HEK293 (cell line): ENCODE results near the gene SLC27A3.
A peak's percentile ranks its signal among the peaks of the same experiment; 100 is the strongest.
"Not testable (repeated sequence)": the region's sequence is repeated elsewhere in the genome, so short reads cannot be mapped to it uniquely, and the experiment has no call there.

Experiments
- CTCF ChIA-PET: fragments of 350-600 bp; formaldehyde crosslinking; extraction: SDS; loops from one replicate; lab custom pipeline; 2021; ENCODE audit warnings: antibody characterized with exemption; lab: Yijun Ruan, JAX
- POLR2A ChIA-PET: fragments of 300-600 bp; formaldehyde crosslinking; extraction: SDS; loops from one replicate; lab custom pipeline; 2020; ENCODE audit warnings: antibody characterized with exemption, inconsistent platforms; lab: Yijun Ruan, JAX
- H3K27ac ChIP-seq: fragments of 200-500 bp; sonication (Bioruptor generic); 2 replicates; pipeline ENCODE4 v1.5.1; 2014; ENCODE audit warnings: low read depth, low read length, control low read depth, inconsistent platforms; ENCODE audit errors: extremely low read depth
- H3K36me3 ChIP-seq, 2 experiments: fragments of 200-500 bp in 1 of 2; sonication (Bioruptor generic) in 1 of 2; 1 replicate in 1 of 2; 2 replicates in 1 of 2; pipeline ENCODE4 v1.5.1; 2014 to 2017; ENCODE audit warnings: inconsistent platforms in 2 of 2, low read length in 2 of 2; ENCODE audit not compliant: control insufficient read depth in 2 of 2, insufficient read depth in 1 of 2
- H3K4me1 ChIP-seq: fragments of 200-500 bp; sonication (Bioruptor generic); 2 replicates; pipeline ENCODE4 v1.5.1; 2014; ENCODE audit warnings: mild to moderate bottlenecking, low read length, inconsistent platforms; ENCODE audit not compliant: control insufficient read depth, insufficient read depth
- H3K4me3 ChIP-seq: 2 replicates; pipeline ENCODE4 v1.5.1; 2011; ENCODE audit warnings: low read depth, mild to moderate bottlenecking, control low read depth, low read length, moderate library complexity
- H3K9me3 ChIP-seq: fragments of 200-500 bp; sonication (Bioruptor generic); 2 replicates; pipeline ENCODE4 v1.5.1; 2014; ENCODE audit warnings: low read depth, low read length, inconsistent platforms; ENCODE audit not compliant: control insufficient read depth, insufficient read depth
- GFI1B ChIP-seq: fragments of 450-650 bp; formaldehyde crosslinking; IDR thresholded peaks from 2 replicates; pipeline ENCODE4 v1.5.1; 2016; ENCODE audit warnings: missing biosample characterization, missing genetic modification characterization
- HOXA7 ChIP-seq: sonication (generic); formaldehyde crosslinking; IDR thresholded peaks from 2 replicates; pipeline ENCODE4 v1.8.1; 2022; ENCODE audit warnings: missing genetic modification reagents, borderline replicate concordance
- REPIN1 ChIP-seq: fragments of 450-650 bp; formaldehyde crosslinking; IDR thresholded peaks from 2 replicates; pipeline ENCODE4 v1.5.1; 2017; ENCODE audit warnings: missing biosample characterization, missing genetic modification characterization, low read depth
- TRIM28 ChIP-seq: IDR thresholded peaks from 2 replicates; pipeline ENCODE4 v1.6.1; 2011; ENCODE audit warnings: low read length, control low read depth, borderline replicate concordance
- YY1 ChIP-seq: fragments of 450-650 bp; formaldehyde crosslinking; IDR thresholded peaks from 2 replicates; pipeline ENCODE4 v1.5.1; 2018; ENCODE audit warnings: missing biosample characterization, missing genetic modification characterization
- ZBTB48 ChIP-seq: fragments of 450-650 bp; formaldehyde crosslinking; IDR thresholded peaks from 2 replicates; pipeline ENCODE4 v1.5.1; 2016; ENCODE audit warnings: missing biosample characterization, missing genetic modification characterization
- ZBTB6 ChIP-seq: fragments of 450-650 bp; formaldehyde crosslinking; IDR thresholded peaks from 2 replicates; pipeline ENCODE4 v1.5.1; 2017; ENCODE audit warnings: missing biosample characterization, missing genetic modification characterization
- ZNF274 ChIP-seq, 2 experiments: fragments of 200-500 bp in 1 of 2; fragments of 450-650 bp in 1 of 2; sonication (Bioruptor generic) in 1 of 2; formaldehyde crosslinking in 1 of 2; IDR thresholded peaks; 2 replicates each; pipeline versions ENCODE4 v1.5.1 to v1.6.1; 2014 to 2016; ENCODE audit warnings: borderline replicate concordance in 1 of 2, inconsistent platforms in 1 of 2, low read length in 1 of 2, missing biosample characterization in 1 of 2, missing genetic modification characterization in 1 of 2
- ZNF510 ChIP-seq: fragments of 450-650 bp; formaldehyde crosslinking; IDR thresholded peaks from 2 replicates; pipeline ENCODE4 v1.5.1; 2018; ENCODE audit warnings: mild to moderate bottlenecking, missing genetic modification characterization, missing biosample characterization; ENCODE audit not compliant: insufficient replicate concordance
- ZNF518A ChIP-seq: fragments of 450-650 bp; formaldehyde crosslinking; conservative IDR thresholded peaks from 2 replicates; pipeline ENCODE4 v1.5.1; 2016; ENCODE audit warnings: low read depth, missing biosample characterization, missing genetic modification characterization
- ZNF529 ChIP-seq: fragments of 450-650 bp; formaldehyde crosslinking; IDR thresholded peaks from 2 replicates; pipeline ENCODE4 v1.5.1; 2017; ENCODE audit warnings: missing genetic modification characterization, missing biosample characterization; ENCODE audit not compliant: insufficient replicate concordance
- ZNF555 ChIP-seq: fragments of 450-650 bp; formaldehyde crosslinking; conservative IDR thresholded peaks from 2 replicates; pipeline ENCODE4 v1.5.1; 2017; ENCODE audit warnings: missing biosample characterization, mild to moderate bottlenecking, missing genetic modification characterization, inconsistent platforms
- ZNF600 ChIP-seq: fragments of 450-650 bp; formaldehyde crosslinking; IDR thresholded peaks from 2 replicates; pipeline ENCODE4 v1.5.1; 2016; ENCODE audit warnings: missing biosample characterization, missing genetic modification characterization
- ZNF610 ChIP-seq: fragments of 450-650 bp; formaldehyde crosslinking; IDR thresholded peaks from 2 replicates; pipeline ENCODE4 v1.5.1; 2016; ENCODE audit warnings: missing biosample characterization, missing genetic modification characterization, borderline replicate concordance
- ZNF658 ChIP-seq: fragments of 450-650 bp; formaldehyde crosslinking; IDR thresholded peaks from 2 replicates; pipeline ENCODE4; 2016; ENCODE audit warnings: missing biosample characterization, missing genetic modification characterization

The SLC27A3 gene

GRCh38 chr1:153763365-153764225, 11.6 kb upstream of the SLC27A3 start:
- H3K4me1 ChIP-seq, result no peaks in the 10 kb centered on the region
- POLR2A ChIA-PET, result interaction anchor here (0.8 to 1.0 kb wide), 2 partner anchors 12 to 28 kb away, joined by 3 read pairs; partner anchors contain the start of gene SLC27A3
- peaks cover 26 to 95% of the 10 kb centered on the region in 2 experiments for H3K36me3 ChIP-seq
- CTCF ChIA-PET, result interaction anchor here (0.6 to 2.8 kb wide), 4 partner anchors 27 to 86 kb away, joined by 3 to 7 read pairs (median 5); no protein-coding TSS in a partner anchor
- no peak overlapping the region for H3K4me3 ChIP-seq
- H3K27ac ChIP-seq, result no peak overlapping the region
- no peaks in the 10 kb centered on the region for H3K9me3 ChIP-seq
- TF ChIP-seq ZNF600, result peak; percentile 91
- TF ChIP-seq GFI1B (tag by site-specific recombination), result no peak
- TF ChIP-seq, all 188 proteins: peak for 1

GRCh38 chr1:153764310-153764709, 10.9 kb upstream of the SLC27A3 start:
- H3K36me3 ChIP-seq, result peaks cover 27 to 95% of the 10 kb centered on the region in 2 experiments
- POLR2A ChIA-PET, result interaction anchor here (0.8 to 1.0 kb wide), 2 partner anchors 11 to 28 kb away, joined by 3 read pairs; partner anchors contain the start of gene SLC27A3
- H3K4me3 ChIP-seq, result no peak overlapping the region
- TF ChIP-seq ZNF274 (IDR thresholded peaks at IDR 0.05; ENCODE audit: low read length) (no peak), ZNF274 (tag by site-specific recombination; IDR thresholded peaks at IDR 0.05; ENCODE audit: borderline replicate concordance) (no peak), ZNF518A (no peak), ZNF555 (tag by site-specific recombination) (no peak), HOXA7 (CRISPR knock-in tag) (no peak), ZBTB48 (tag by site-specific recombination) (no peak), YY1 (no peak), ZNF610 (tag by site-specific recombination) (no peak), TRIM28 (no peak), ZNF658 (tag by site-specific recombination) (no peak), ZNF529 (tag by site-specific recombination) (no peak), ZBTB6 (tag by site-specific recombination) (no peak), REPIN1 (tag by site-specific recombination) (no peak), ZNF510 (tag by site-specific recombination) (no peak)
- TF ChIP-seq, all 188 proteins: peak for 0
- H3K27ac ChIP-seq, result no peak overlapping the region
- no peaks in the 10 kb centered on the region for H3K4me1 ChIP-seq
- CTCF ChIA-PET, result interaction anchor here (1.8 kb wide), 1 partner anchor 87 kb away, joined by 7 read pairs; no protein-coding TSS in a partner anchor
- H3K9me3 ChIP-seq, result no peaks in the 10 kb centered on the region

GRCh38 chr1:153766663-153767062, 8.5 kb upstream of the SLC27A3 start:
- H3K27ac ChIP-seq, H3K4me3 ChIP-seq, H3K9me3 ChIP-seq, CTCF ChIA-PET, H3K4me1 ChIP-seq: not testable (repeated sequence)
- H3K36me3 ChIP-seq, result peaks cover 32 to 95% of the 10 kb centered on the region in 2 experiments
- POLR2A ChIA-PET, result interaction anchor here (1.0 kb wide), 1 partner anchor 9 kb away, joined by 3 read pairs; the partner anchor contains the start of gene SLC27A3
